ENCODE measurements around the gene EMID1. TPM values are rescaled to one million over a fixed set of nuclear protein-coding genes. Genes with fewer than 3 reads are reported as not detected.

EMID1 gene
- total RNA-seq, 1 experiment from 2014 or later: 5.4 TPM

GRCh38 chr22:29224859-29225410 is 19.2 kb downstream of the EMID1 start:
- no peak overlapping the region for H2AFZ ChIP-seq (ENCODE audit: low read length)
- no peak overlapping the region for H4K5ac ChIP-seq (ENCODE audit: insufficient read length, low read depth, low read length)
- H3K9me3 ChIP-seq (ENCODE audit: control insufficient read depth, low read depth, low read length): no peaks in the 10 kb centered on the region
- H3K56ac ChIP-seq (ENCODE audit: insufficient read length, low read depth, low read length): no peak overlapping the region
- WGBS (ENCODE audit: extremely low coverage, insufficient read length, low lambda C conversion rate): no CpG with 5 or more reads among the region's 7 CpGs
- H3K4ac ChIP-seq (ENCODE audit: low read depth, low read length): no peak overlapping the region
- H3K4me1 ChIP-seq (ENCODE audit: insufficient read depth, low read length): peaks cover 3% of the 10 kb centered on the region; the same call in 1 of the 2 replicates
- H3K14ac ChIP-seq (ENCODE audit: insufficient read depth, low read length): no peak overlapping the region
- peaks cover 9 to 14% of the 10 kb centered on the region in 2 experiments for H3K4me1 Mint-ChIP-seq
- H4K20me1 ChIP-seq (ENCODE audit: control insufficient read depth, insufficient read depth, insufficient read length): no peaks in the 10 kb centered on the region
- H4K8ac ChIP-seq (replicated peaks; ENCODE audit: insufficient read length, low read depth, low read length): no peak overlapping the region
- TF ChIP-seq CTCF (conservative IDR thresholded peaks at IDR 0.05): no peak
- H2BK12ac ChIP-seq (ENCODE audit: insufficient read length, low read depth, low read length): no peak overlapping the region
- H3K9me3 Mint-ChIP-seq: no peaks in the 10 kb centered on the region; a peak in 1 of 5 replicates
- H3K18ac ChIP-seq (ENCODE audit: insufficient read length, low read depth, low read length): no peak overlapping the region
- H3K27me3 ChIP-seq (ENCODE audit: insufficient read depth, low read length): no peaks in the 10 kb centered on the region
- no peak overlapping the region for H4K91ac ChIP-seq (ENCODE audit: insufficient read length, low read depth, low read length)
- H3K27me3 Mint-ChIP-seq (ENCODE audit: low read depth): peaks cover 3% of the 10 kb centered on the region; the same call in 1 of the 2 replicates
- no peaks in the 10 kb centered on the region for H3K23me2 ChIP-seq (ENCODE audit: insufficient read length, low read depth, low read length, poor library complexity, severe bottlenecking)
- H2BK5ac ChIP-seq (ENCODE audit: insufficient read length, low read length): no peak overlapping the region
- H3K23ac ChIP-seq (ENCODE audit: insufficient read length, low read depth, low read length): no peak overlapping the region
- no peak overlapping the region for H2BK120ac ChIP-seq (ENCODE audit: low read depth, low read length, poor library complexity, severe bottlenecking)
- H3K9ac ChIP-seq (ENCODE audit: extremely low read depth, insufficient read length, low read length): no peak overlapping the region
- no peak overlapping the region for H2BK20ac ChIP-seq (ENCODE audit: low read depth, low read length, poor library complexity, severe bottlenecking)
- no peak overlapping the region for H3T11ph ChIP-seq (ENCODE audit: low read length)
- DNase-seq: no peak
- H3K27ac Mint-ChIP-seq: peak overlapping the region in 1 of 3 experiments; percentile 28; a peak in 1 of 7 replicates
- no peaks in the 10 kb centered on the region for H3K36me3 Mint-ChIP-seq (ENCODE audit: insufficient read depth in 1 of 3, low read depth in 3 of 3)
- no peaks in the 10 kb centered on the region for H3K79me2 ChIP-seq (ENCODE audit: insufficient read depth, low read length)
- H2AK5ac ChIP-seq (ENCODE audit: insufficient read length, low read length): no peak overlapping the region
- H3K79me1 ChIP-seq (ENCODE audit: insufficient read depth, low read depth, low read length, poor library complexity, severe bottlenecking): no peaks in the 10 kb centered on the region
- no peak overlapping the region for H2BK15ac ChIP-seq (ENCODE audit: low read depth, low read length)
- no peak overlapping the region for H3K4me2 ChIP-seq (ENCODE audit: insufficient read depth, insufficient read length, low read length)
- H3K4me3 Mint-ChIP-seq: no peak overlapping the region
- H3K27ac ChIP-seq (ENCODE audit: insufficient read length, low read depth, low read length): no peak overlapping the region

Measured in H9 (cell line).